CD4-positive, alpha-beta T cell treated with Interferon gamma for 1 hour (primary cell): ENCODE data around the gene SORCS3.
"Not testable (repeated sequence)": the region's sequence is repeated elsewhere in the genome, so short reads cannot be mapped to it uniquely, and the experiment has no call there.

Source experiments
- DNase-seq: peaks from one replicate; pipeline ENCODE4 v3.0.0-alpha.2; 2020

SORCS3 gene

DNA sequence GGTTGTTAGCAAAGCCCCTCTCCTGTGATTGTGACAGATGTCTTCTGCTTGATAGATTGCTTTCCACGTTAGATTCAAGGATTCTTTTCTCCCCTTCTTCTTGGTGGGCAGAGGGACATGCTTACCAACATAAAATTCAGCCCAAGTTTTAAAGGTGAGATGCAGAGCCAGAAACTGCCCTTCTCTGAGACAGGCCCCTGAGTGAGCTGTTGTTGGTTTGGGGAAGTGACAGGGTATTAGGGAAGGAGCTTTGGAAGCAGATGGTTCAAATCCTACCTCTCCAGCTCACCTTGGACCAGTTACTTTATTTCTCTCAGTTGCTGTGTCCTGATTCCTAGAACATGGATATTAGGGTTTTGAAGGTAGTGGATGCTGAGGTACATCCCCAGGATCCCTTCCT is 53.0 kb downstream of the SORCS3 start:
- DNase-seq: no peak

GRCh38 chr10:104703262-104703661 is 62.2 kb downstream of the SORCS3 start:
- DNase-seq: not testable (repeated sequence)

GRCh38 chr10:104706886-104707285 is 65.8 kb downstream of the SORCS3 start:
- no peak for DNase-seq

DNA sequence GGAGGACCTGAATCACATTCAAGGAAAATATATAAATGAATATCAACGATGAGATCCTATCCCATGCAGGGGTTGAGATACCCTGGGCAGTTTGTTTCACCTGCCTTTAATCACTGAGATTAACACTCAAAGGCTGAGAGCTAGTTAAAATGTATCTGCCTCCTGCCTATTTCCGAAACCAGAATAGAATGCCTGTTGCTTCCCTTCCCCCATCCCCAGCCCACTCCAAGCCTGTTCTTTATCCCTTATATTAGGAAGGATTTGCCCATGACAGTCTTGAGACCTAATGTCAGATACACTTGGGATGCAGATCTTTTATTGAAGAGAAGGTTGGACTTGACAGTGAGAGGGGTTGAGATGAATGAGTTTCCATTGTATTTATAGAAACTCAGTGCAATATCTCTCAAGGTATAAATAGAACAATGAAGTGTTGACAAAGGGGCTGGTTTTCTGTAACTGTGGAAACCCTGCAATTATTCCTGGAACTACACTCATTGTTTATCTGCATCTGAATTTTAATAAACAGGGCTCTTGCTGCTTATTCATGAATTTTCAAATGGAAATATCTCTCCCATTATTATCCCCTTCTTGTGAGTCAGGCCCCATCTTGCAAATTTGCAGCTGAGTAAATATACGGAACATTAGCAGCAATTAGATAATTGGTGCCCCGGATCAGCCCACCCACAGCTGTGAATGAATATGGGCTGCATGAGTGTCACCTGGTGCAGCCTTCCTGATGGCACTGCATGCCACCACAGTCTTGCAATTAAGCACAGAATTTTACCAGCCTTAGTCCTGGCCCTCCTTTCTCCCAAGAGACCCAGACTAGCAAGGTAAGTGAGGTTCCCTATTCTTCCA is 66.7 kb downstream of the SORCS3 start:
- DNase-seq: no peak

- no peak for DNase-seq
Measured at GRCh38 chr10:104711302-104711721, 70.2 kb downstream of the SORCS3 start.

DNA sequence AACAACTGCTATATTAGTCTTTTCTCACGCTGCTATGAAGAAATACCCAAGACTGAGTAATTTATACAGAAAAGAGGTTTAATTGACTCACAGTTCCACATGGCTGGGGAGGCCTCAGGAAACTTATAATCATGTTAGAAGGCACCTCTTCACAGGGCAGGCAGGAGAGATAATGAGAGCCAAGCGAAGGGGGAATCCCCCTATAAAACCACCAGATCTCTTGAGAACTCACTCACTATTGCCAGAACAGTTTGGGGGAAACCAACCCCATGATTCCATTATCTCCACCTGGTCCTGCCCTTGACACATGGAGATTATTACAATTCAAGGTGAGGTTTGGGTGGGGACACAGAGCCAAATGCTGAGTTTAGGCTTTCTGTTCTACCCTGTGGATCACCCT is 89.5 kb downstream of the SORCS3 start:
- not testable (repeated sequence) for DNase-seq

DNA sequence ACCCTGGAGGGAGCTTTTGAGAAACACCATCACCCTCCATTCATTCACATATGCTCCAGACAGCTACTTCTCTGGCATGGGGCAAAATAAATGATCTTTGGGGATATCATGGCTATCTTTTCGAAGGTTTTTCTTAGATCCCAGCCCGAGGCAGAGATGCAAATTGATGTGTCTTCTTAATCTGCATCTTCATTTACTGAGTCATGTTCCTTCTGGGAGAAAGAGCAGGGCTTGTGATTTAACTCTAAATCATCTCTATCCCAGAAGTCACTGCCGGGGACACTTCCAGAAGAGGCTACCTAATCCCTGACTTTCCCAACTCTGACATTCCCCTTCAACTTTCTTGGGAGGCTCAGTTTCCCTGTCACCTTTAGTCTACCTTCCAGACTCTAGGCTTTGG is 90.1 kb downstream of the SORCS3 start:
- DNase-seq: no peak

DNA sequence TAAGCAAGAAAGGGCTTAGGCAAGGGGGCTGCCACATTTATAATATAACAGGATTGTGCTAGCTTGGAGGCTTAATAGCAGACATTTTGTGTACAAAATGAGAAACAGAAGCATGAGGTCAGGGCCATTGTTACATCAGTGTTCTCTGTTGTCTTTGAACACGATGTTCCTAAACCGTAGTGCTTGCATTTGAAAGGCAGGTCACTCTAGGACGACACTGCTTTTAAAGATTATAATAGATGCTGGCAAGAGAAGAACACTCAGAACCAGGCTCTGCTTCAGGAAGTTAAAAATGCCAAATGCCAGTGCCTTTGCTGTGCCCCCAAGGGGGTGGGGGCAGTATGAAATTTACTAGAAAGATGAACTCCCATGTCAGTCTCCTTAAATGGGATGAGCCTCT is 91.1 kb downstream of the SORCS3 start:
- DNase-seq: no peak

DNA sequence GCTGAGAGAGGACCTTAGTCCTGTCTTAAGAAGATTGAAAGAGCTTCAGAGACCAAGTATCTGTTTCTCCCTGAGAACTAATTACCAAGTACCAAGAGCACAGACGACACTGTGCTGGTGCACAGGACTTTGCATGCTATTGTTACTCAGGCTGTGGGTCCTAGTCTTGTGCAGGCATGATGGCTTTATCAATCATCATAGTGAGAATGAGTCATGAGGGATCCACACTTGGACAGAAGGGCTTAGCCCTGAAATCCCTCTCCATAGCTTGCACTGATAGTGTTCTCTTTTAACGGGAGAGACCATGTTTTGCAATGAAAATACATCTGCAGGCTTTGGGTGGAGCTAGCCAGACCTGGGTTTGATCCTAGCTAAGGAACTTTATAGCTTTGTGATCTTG is 93.3 kb downstream of the SORCS3 start:
- DNase-seq: no peak

DNA sequence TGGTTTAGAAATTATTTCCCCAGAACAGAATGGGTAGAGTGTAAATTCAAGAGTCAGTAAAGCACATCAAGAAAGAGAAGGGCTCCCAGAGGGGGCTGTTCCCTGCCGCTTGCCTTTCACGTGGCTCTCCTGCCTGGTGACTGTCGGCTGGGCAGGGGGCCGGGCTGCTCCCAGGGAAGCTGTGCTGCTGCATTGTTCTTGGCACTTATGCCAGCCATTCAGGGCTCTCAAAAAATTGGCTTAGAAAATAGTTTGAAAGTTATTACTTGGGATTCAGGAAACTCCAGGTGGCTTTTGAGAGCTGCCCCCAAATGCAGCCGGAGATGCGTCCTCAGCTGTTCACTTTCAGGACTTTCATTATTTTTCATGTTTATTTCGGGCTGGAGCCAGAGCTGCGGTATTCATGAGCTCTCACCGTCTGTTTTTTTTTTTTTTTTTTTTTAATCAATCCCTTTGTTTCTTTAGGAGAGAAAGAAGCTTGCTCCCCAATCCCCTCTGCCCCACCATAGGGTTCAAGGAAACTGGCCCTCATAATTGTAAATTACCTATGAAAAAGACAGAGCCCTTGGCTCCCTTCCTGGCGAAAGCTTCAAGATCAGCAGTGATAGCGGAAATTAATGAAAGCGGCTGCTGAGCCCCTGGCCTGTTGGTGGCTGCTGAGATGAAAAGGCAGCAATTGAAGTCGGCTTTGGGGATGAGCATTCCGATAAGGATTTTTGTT is 94.1 kb downstream of the SORCS3 start:
- no peak for DNase-seq

- no peak for DNase-seq
Measured at GRCh38 chr10:104735757-104736391, 94.8 kb downstream of the SORCS3 start.

- DNase-seq: no peak
Measured at GRCh38 chr10:104741127-104741526, 100.0 kb downstream of the SORCS3 start.

DNA sequence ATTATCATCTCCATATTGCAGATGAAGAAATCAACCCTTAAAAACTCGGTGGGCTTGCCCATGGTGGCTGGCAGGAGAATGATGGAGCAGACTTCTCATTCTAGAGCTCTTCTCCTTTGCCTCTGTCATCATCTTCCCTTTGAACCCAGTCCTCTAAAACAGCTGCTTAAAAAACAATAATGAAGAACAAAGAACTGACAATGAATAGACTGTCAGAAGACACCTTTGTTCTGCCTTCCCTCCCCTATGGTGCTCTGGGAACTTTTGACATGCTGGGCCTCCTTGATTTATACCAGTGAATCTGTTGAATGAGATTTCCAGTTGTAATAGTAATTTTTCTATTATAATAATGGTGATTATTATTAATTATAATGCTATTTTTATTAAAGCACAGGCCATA is 103.0 kb downstream of the SORCS3 start:
- no peak for DNase-seq

DNA sequence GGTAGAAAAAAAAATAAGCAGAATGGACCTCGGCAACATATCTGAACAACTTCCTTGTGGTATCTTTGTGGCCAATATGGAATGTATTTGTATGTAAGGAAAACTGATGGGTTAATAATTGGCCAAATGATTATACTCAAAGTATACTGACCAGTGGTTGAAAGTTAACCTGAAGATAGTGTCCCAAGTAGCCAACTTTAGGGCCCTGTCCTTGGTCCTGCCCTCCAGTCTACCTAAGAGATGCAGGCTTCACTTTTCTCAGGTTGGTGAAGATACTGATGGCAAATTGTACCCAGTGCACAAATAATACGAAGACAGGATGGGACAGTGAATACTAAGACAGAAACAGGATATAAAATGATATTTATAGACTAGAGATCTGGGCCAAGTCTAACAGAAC is 109.2 kb downstream of the SORCS3 start:
- DNase-seq: no peak

DNA sequence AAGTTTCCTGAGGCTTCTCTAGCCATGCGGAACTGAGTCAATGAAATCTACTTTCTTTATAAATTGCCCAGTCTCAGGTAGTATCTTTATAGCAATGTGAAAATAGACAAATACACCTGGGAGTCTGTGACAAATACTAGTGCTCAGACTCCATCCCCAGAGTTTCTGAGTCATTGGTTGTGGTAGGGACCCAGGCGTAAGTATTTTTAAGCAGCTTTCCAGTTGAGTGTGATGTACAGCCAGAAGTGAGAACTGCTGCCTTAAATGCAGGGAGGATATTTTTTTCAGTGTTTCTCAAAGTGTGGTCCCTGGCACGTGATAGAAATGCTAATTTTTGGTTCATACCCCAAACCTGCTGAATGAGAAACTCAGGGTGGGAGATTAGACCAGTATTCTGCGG is 121.7 kb downstream of the SORCS3 start:
- DNase-seq: no peak

DNA sequence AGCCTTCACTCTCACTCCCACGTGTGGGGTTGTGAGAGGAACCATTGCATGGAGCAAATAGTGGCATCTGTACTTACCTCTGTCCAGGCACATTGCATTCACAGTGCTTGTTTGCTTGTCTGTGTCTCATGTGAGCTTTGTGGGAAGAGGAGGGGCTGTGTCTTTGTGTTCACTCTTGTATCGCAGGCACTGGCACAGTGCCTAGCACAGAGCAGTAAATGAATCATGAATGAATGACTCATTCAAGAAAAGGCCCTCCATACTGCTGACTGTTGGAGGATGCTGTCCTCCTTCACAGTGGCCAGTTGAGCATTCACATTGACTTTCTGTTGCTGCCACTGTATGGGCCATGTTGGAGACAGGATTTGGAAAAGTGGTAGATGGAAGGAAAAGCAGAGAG is 125.3 kb downstream of the SORCS3 start:
- DNase-seq: no peak

GRCh38 chr10:104767282-104767681 is 126.2 kb downstream of the SORCS3 start:
- no peak for DNase-seq

- no peak for DNase-seq
Measured at GRCh38 chr10:104767745-104768144, 126.7 kb downstream of the SORCS3 start.

DNA sequence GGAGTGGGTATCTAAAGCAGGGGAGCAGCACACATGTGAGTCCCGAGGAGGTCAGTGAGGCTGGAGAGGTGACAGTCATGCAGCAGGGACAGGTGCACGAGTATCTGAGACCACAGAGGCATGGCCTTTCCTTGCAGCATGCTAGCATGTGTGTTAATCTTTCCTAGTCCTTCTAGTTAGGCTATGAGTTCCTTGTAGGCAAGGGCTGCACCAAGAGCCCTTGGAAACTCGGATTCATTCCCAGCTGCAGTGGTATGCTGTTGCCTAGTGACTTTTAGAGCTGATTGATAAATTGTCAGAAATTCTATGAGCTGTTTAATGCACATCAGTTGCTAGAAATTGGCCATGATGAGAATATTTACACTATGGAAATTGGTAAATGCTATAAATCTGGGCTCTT is 132.0 kb downstream of the SORCS3 start:
- no peak for DNase-seq

DNA sequence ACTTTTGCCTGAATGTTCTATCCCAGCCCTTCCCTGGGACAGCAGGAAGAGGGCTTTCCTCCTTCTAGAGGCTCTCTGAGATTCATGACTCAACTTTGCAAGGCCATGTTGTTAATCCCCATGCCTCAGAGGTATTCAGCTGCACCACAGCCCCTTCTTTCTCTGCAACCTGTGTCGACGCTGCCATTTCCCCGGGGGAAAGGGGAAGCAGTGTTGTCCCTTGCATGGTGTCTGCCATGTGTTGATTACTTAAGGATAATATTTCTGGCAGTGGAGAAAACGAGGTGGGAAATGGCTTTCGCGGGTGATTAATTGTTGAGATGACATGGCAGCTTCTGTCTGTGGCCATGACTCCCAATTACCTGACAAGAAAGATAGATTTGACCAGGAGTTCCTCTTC is 133.1 kb downstream of the SORCS3 start:
- DNase-seq: no peak

DNA sequence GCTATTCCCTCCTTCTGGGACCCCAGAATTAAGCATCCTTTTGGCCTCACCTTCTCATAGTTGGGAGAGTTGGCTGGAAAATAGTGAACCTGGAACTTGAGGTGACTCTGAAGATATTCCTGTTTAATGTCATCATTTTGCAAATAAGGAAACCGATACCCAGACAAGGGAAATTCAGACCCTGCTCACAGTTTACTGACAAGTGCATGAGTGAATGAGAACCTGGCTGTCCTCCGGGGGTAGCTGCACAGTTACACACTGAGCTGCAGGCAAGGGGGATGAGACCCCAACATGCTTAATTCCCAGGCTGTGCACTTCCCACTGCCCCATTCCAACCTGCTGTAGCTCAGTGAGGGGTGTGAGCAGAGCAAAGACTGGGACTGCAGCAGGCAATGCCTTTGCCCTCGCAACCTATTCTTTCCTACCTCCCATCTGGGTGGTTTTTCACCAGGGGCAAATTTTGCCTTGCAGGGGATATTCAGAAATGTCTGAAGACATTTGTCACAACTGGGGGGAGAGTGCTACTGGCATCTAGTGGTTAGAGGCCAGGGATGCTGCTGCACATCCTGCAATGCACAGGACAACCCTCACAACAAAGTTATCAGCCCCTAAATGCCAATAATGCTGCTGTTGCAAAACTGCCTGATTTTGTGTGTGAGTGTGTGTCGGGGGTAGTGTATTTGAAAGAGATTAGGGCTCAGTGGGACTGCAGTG is 136.2 kb downstream of the SORCS3 start:
- DNase-seq: no peak

DNA sequence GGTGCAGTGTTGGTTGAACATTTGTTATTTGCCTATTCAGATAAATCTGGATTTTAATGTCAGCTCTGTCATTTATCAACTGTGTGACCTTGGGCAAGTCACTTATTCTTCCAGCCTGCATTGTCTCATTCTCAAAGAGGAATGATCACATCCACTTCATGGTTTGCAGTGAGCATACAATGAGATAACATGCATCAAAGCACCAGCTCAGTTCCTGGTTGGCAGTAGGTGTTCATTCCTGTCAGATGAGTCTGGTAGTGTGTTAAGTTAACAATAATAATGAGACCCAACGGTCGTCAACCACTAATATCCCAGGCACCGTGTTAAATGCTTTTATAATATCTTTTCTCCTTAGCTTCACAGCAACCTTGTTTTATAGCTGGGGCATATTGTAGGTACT is 137.3 kb downstream of the SORCS3 start:
- DNase-seq: no peak

DNA sequence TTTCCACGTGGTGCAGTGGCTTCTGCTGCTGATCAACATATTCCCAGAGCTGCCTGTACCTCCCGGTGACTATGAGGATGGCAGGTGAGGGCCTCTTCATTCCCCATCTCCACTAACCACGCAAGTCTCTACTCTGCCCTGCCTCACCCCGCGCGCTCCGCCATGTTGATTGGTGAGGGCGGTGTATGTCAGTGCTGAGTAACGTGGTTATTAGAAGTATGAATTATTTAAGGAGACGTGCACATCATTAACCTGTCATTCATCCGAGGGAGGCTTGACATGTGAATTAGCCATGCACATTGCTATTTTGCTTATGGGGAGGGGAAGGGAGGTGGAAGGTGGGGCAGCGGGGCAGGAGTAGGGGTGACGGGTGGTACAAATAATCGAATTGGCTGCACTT is 138.6 kb downstream of the SORCS3 start:
- no peak for DNase-seq
